Measurements from ENCODE around the gene EFNA3.

DNA sequence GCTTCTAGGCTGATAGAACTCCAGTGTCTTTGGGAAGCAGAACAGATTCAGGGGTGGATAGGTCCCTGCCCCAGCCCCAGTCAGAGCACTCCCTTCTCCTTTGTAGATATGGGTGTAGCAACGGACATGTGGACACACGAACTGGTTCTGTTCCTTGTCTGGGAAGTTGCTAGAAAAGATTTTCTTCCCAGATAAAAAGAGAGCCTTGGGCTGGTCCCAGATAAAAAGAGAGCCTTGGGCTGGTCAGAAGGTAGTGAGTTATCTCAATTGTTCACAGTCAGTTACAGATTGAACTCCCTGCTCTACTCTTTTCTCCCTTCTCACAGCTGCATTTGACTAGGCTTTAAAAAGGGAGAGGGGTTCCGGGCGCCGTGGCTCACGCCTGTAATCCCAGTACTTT is 41.6 kb downstream of the EFNA3 start:
- TF ChIP-seq GATA2 (IDR thresholded peaks at IDR 0.05; ENCODE audit: low read depth, low read length) (no peak), GATA3 (IDR thresholded peaks at IDR 0.05; ENCODE audit: low read depth, low read length) (no peak)
